Measurements from ENCODE around the gene FRK.
A peak's percentile ranks its signal among the peaks of the same experiment; 100 is the strongest.

The FRK gene

DNA sequence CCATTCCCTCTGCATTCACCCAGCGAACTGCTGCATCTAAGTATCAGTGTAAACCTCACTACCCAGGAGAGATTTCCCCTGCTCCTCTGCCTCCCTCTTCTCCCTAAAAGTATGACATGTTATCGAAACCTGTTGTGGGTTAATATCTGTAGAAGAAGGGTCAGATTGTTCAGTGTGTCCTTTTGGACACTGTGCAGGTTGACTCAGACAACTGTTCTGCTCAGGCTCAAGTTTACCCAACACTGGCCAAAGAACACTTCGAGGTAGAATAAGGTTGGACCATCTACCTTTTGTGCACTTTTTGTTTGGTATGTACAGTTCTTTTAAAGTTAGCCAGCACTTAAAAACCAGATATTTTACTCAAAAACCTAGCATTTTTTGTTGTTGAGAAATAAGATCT lies 44.6 kb upstream of the FRK start:
- TF ChIP-seq EZH2phosphoT487 (IDR thresholded peaks at IDR 0.05; ENCODE audit: borderline replicate concordance) (no peak), CTCF (conservative IDR thresholded peaks at IDR 0.05; ENCODE audit: low read length) (no peak)
- Histone ChIP-seq H3K9me3 (ENCODE audit: insufficient read depth, low read depth, low read length) (no peaks in the 10 kb centered on the region), H3K4me1 (ENCODE audit: insufficient read depth, low read length, poor library complexity, severe bottlenecking) (peaks cover 35% of the 10 kb centered on the region), H3K4me2 (ENCODE audit: low read depth, low read length, poor library complexity, severe bottlenecking) (no peak overlapping the region), H3K36me3 (ENCODE audit: insufficient read depth, low read length) (0 out of 2 replicates have a peak, but pooled peaks cover 4% of the 10 kb centered on the region), H4K20me1 (ENCODE audit: insufficient read depth, low read length, poor library complexity, severe bottlenecking) (no peaks in the 10 kb centered on the region), H3K27me3 (ENCODE audit: insufficient read depth, low read length, poor library complexity, severe bottlenecking) (no peaks in the 10 kb centered on the region), H3K4me3 (ENCODE audit: low read length, poor library complexity, severe bottlenecking) (no peak overlapping the region), H3F3A (ENCODE audit: low read depth) (no peaks in the 10 kb centered on the region), H3K9me2 (replicated peaks; ENCODE audit: low read depth, low read length) (no peaks in the 10 kb centered on the region), H2AFZ (ENCODE audit: low read length) (no peak overlapping the region), H3K79me2 (ENCODE audit: insufficient read depth, low read length) (no peaks in the 10 kb centered on the region), H3K9ac (ENCODE audit: low read depth, low read length, poor library complexity, severe bottlenecking) (no peak overlapping the region)

DNA sequence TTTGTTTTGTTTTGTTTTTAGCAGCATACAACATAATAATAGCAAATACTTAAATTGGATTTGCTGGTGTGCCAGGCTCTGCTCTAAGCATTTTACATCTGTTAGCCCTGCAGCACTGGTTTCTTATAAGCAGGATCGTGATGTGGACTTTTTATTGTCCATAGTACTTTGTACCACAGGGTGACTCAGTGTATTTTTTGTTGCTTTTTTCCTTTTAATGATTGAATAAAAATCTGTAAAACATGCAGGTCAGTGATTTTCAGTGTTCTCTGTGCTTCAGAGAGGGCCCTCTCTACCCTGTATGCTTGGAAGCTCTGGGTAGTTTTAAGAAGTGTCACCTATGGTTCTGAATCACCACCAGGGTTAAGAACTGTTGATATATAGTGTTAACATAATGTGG lies 43.9 kb upstream of the FRK start:
- peak overlapping the region; percentile 22 for H3K4me2 ChIP-seq (ENCODE audit: low read depth, low read length, poor library complexity, severe bottlenecking)

DNA sequence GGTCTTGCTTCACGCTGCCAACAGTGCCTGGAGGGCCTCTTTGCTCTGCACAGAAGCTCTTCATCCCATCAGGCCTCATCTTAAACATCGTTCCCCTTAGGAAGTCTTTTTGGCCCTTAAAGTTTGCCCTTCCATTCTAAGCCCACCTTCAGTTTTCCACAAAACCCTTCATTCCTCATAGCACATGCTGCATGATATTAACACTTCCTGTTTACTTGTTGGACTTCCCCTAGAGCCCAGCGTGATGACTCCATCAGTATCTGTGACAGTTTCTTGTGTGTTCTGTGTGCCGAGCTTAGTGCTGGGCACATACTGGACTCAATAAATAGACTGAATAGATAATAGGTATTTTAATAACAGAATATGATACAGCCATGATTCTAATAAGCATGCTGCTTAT lies 42.2 kb upstream of the FRK start:
- Histone ChIP-seq H3K4me3 (ENCODE audit: low read length, poor library complexity, severe bottlenecking) (peak overlapping the region; percentile 86), H3K27me3 (ENCODE audit: insufficient read depth, low read length, poor library complexity, severe bottlenecking) (no peaks in the 10 kb centered on the region), H3K79me2 (ENCODE audit: insufficient read depth, low read length) (no peaks in the 10 kb centered on the region), H3F3A (ENCODE audit: low read depth) (no peaks in the 10 kb centered on the region), H3K36me3 (ENCODE audit: insufficient read depth, low read length) (no peaks in the 10 kb centered on the region), H3K9ac (ENCODE audit: low read depth, low read length, poor library complexity, severe bottlenecking) (no peak overlapping the region), H3K4me1 (ENCODE audit: insufficient read depth, low read length, poor library complexity, severe bottlenecking) (peaks cover 45% of the 10 kb centered on the region), H2AFZ (ENCODE audit: low read length) (no peak overlapping the region), H3K9me2 (replicated peaks; ENCODE audit: low read depth, low read length) (no peaks in the 10 kb centered on the region), H3K9me3 (ENCODE audit: insufficient read depth, low read depth, low read length) (no peaks in the 10 kb centered on the region), H4K20me1 (ENCODE audit: insufficient read depth, low read length, poor library complexity, severe bottlenecking) (no peaks in the 10 kb centered on the region), H3K4me2 (ENCODE audit: low read depth, low read length, poor library complexity, severe bottlenecking) (peak overlapping the region; percentile 98)
- TF ChIP-seq EZH2phosphoT487 (IDR thresholded peaks at IDR 0.05; ENCODE audit: borderline replicate concordance) (no peak), CTCF (conservative IDR thresholded peaks at IDR 0.05; ENCODE audit: low read length) (no peak)

More for the DNA sequence above, 43.9 kb upstream of the FRK start:
- no peaks in the 10 kb centered on the region for H3K79me2 ChIP-seq (ENCODE audit: insufficient read depth, low read length)
- H3K9me3 ChIP-seq (ENCODE audit: insufficient read depth, low read depth, low read length): no peaks in the 10 kb centered on the region
- no peak overlapping the region for H3K4me3 ChIP-seq (ENCODE audit: low read length, poor library complexity, severe bottlenecking)
- H3K27me3 ChIP-seq (ENCODE audit: insufficient read depth, low read length, poor library complexity, severe bottlenecking): no peaks in the 10 kb centered on the region
- no peaks in the 10 kb centered on the region for H3K9me2 ChIP-seq (replicated peaks; ENCODE audit: low read depth, low read length)
- H3F3A ChIP-seq (ENCODE audit: low read depth): no peaks in the 10 kb centered on the region
- H3K9ac ChIP-seq (ENCODE audit: low read depth, low read length, poor library complexity, severe bottlenecking): no peak overlapping the region
- H2AFZ ChIP-seq (ENCODE audit: low read length): no peak overlapping the region
- H3K4me1 ChIP-seq (ENCODE audit: insufficient read depth, low read length, poor library complexity, severe bottlenecking): peaks cover 38% of the 10 kb centered on the region
- no peaks in the 10 kb centered on the region for H4K20me1 ChIP-seq (ENCODE audit: insufficient read depth, low read length, poor library complexity, severe bottlenecking)
- H3K36me3 ChIP-seq (ENCODE audit: insufficient read depth, low read length): 0 out of 2 replicates have a peak, but pooled peaks cover 4% of the 10 kb centered on the region
- no peak for TF ChIP-seq CTCF (conservative IDR thresholded peaks at IDR 0.05; ENCODE audit: low read length)

All from Loucy (cell line).